OCI-LY1 (cell line): Measurements from ENCODE around the gene GTF3C5.

Source experiments
- H2AFZ ChIP-seq: fragments of 200-600 bp; sonication (generic), shearing (Covaris generic); 2 replicates; pipeline ENCODE4 v1.6.0; 2014; ENCODE audit warnings: antibody characterized with exemption, mild to moderate bottlenecking, low read length
- H3F3A ChIP-seq: fragments of 200-600 bp; sonication (generic), shearing (Covaris generic); 2 replicates; pipeline ENCODE4 v1.6.0; 2014; ENCODE audit warnings: mild to moderate bottlenecking, antibody characterized with exemption, low read length, moderate library complexity; ENCODE audit not compliant: insufficient read depth
- H3K27ac ChIP-seq: fragments of 200-600 bp; sonication (generic); 2 replicates; pipeline ENCODE4 v1.5.1; 2014; ENCODE audit warnings: low read length, mixed run types, mild to moderate bottlenecking, low read depth; ENCODE audit not compliant: poor library complexity, severe bottlenecking
- H3K27me3 ChIP-seq: fragments of 200-600 bp; sonication (generic); 2 replicates; pipeline ENCODE4 v1.6.0; 2014; ENCODE audit warnings: antibody characterized with exemption, mild to moderate bottlenecking, low read length, moderate library complexity; ENCODE audit not compliant: insufficient read depth
- H3K36me3 ChIP-seq: fragments of 200-600 bp; sonication (generic); 2 replicates; pipeline ENCODE4 v1.6.1; 2014; ENCODE audit warnings: mild to moderate bottlenecking, antibody characterized with exemption, low read length, moderate library complexity, mixed read lengths; ENCODE audit not compliant: insufficient read depth
- H3K4me1 ChIP-seq: fragments of 200-600 bp; sonication (generic); 2 replicates; pipeline ENCODE4 v1.5.1; 2014; ENCODE audit warnings: mild to moderate bottlenecking, low read length, moderate library complexity; ENCODE audit not compliant: insufficient read depth, severe bottlenecking
- H3K4me2 ChIP-seq: fragments of 200-600 bp; sonication (generic), shearing (Covaris generic); 2 replicates; pipeline ENCODE4 v1.6.1; 2014; ENCODE audit warnings: low read length
- H3K4me3 ChIP-seq: fragments of 200-600 bp; sonication (generic); 2 replicates; pipeline ENCODE4 v1.5.1; 2014; ENCODE audit warnings: low read length, low read depth, mild to moderate bottlenecking, mixed read lengths; ENCODE audit not compliant: poor library complexity, severe bottlenecking
- H3K79me2 ChIP-seq: fragments of 200-600 bp; shearing (Covaris generic); 2 replicates; pipeline ENCODE4 v1.6.1; 2016; ENCODE audit warnings: mixed run types, low read length, mixed read lengths; ENCODE audit not compliant: insufficient read depth
- H3K9ac ChIP-seq: fragments of 200-600 bp; sonication (generic), shearing (Covaris generic); 2 replicates; pipeline ENCODE4 v1.6.1; 2014; ENCODE audit warnings: mild to moderate bottlenecking, low read length, mixed read lengths
- H3K9me2 ChIP-seq: fragments of 200-600 bp; sonication (generic), shearing (Covaris generic); 2 replicates; pipeline ENCODE4 v1.6.1; 2014; ENCODE audit warnings: low read depth, mild to moderate bottlenecking, low read length, mixed read lengths
- H3K9me3 ChIP-seq: fragments of 200-600 bp; shearing (Covaris generic); 2 replicates; pipeline ENCODE4 v1.6.1; 2014; ENCODE audit warnings: low read length, mixed read lengths
- H4K20me1 ChIP-seq: fragments of 200-600 bp; sonication (generic), shearing (Covaris generic); 2 replicates; pipeline ENCODE4 v1.6.0; 2016; ENCODE audit warnings: mild to moderate bottlenecking, low read length; ENCODE audit not compliant: insufficient read depth
- CTCF ChIP-seq: fragments of 200-600 bp; sonication (generic), shearing (Covaris generic); IDR thresholded peaks from 2 replicates; pipeline ENCODE4 v1.5.1; 2017; ENCODE audit warnings: mild to moderate bottlenecking, antibody characterized with exemption, low read length, moderate library complexity, mixed read lengths
- EZH2 ChIP-seq: fragments of 200-600 bp; sonication (generic), shearing (Covaris generic); IDR thresholded peaks from 2 replicates; pipeline ENCODE4 v1.8.0; 2017; ENCODE audit warnings: borderline replicate concordance, mixed run types, mild to moderate bottlenecking, antibody characterized with exemption, low read length, moderate library complexity, mixed read lengths

GTF3C5 gene

DNA sequence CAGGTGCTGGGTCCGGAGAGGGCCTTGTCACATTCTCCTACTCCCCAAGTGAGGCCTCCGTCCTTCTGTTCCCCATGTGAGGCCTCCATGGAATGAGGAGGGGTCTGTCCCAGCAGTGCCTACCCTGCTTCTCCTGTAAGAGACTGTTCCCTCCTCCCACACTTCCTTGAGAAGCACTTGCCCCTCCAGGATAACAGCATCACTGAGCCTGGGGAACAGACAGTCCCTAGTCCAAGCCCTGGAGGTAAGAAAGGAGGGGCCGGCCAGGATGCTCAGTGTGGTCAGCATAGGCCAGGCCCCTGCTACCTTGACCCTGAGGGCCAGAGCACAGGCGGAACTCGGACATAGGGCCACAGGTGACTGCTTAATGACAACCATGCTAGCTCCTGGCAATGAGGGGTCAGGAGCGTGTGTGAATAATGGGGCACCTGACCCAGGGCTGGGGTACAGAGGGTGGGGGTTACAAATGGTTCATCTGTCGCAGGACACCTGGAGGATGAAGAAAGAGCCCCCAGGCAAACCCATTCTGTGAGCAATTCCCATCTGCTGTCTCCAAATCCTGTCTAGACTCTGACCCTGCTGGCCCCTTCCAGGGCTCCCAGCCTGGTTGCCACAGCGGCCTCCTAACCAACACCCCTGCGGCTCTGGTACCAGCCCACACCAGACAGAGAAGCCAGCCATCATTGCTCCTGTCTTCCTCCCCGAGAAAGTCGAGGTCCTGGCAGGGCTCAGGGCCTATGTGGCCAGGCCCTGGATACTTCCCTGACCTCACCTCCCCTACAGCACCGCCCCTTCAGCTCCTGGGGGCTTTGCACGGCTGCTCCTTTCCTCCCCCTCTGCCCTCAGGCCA lies 69.9 kb downstream of the GTF3C5 start:
- peaks cover 65% of the 10 kb centered on the region for H3K36me3 ChIP-seq
- H3K4me2 ChIP-seq: no peak overlapping the region
- H3K4me3 ChIP-seq: no peak overlapping the region
- no peak overlapping the region for H3K9ac ChIP-seq
- H3K27ac ChIP-seq: no peak overlapping the region
- H3F3A ChIP-seq: no peaks in the 10 kb centered on the region
- peaks cover 9% of the 10 kb centered on the region for H3K9me3 ChIP-seq
- H3K79me2 ChIP-seq: no peaks in the 10 kb centered on the region
- no peaks in the 10 kb centered on the region for H3K9me2 ChIP-seq
- TF ChIP-seq EZH2 (no peak), CTCF (no peak)
- no peak overlapping the region for H2AFZ ChIP-seq
- no peaks in the 10 kb centered on the region for H3K27me3 ChIP-seq
- no peaks in the 10 kb centered on the region for H3K4me1 ChIP-seq
- no peaks in the 10 kb centered on the region for H4K20me1 ChIP-seq

DNA sequence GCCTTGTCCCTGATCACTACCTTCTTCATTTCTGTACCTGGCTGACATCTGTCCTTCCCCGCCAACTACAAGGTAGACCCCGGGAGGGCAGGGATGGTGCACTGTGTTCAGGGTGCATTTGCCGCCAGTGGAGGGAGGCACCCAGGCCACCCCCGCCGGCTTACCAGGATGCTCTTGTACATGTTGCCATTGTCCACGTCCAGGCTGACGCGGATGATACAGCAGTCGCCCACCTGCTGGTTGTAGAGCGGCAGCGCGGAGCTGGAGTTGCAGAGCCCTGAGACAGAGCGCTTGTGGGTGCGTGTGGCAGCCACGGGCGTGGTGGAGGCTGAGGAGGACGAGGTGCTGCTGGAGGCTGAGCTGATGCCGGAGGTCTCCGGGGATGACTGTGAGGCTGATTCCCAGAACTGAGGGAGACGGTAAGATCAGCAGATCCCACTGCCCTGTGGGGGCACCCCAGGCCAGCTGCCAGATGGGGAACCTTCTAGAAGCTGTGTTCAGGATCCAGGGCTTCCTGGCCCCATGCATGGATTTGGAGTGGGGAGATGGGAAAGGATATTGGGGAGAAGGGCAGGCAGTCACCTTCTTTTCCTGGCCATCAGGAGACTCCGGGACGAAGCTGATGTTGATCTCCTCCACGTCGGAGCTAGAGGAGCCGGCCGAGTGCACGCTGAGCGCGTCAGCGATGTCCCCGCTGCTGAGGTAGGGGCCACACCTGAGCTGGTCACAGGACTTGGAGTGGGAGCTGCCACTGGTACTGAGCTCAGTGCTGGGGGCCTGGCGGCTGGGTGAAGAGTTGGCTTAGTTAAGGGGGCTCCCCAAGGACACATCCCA lies 70.8 kb downstream of the GTF3C5 start:
- Histone ChIP-seq H4K20me1 (no peaks in the 10 kb centered on the region), H3K27me3 (no peaks in the 10 kb centered on the region), H3K4me1 (no peaks in the 10 kb centered on the region), H3K9me3 (peaks cover 1% of the 10 kb centered on the region), H2AFZ (no peak overlapping the region), H3K9ac (no peak overlapping the region), H3K4me3 (no peak overlapping the region), H3K79me2 (no peaks in the 10 kb centered on the region), H3K9me2 (no peaks in the 10 kb centered on the region), H3K4me2 (no peak overlapping the region), H3K36me3 (peaks cover 59% of the 10 kb centered on the region), H3K27ac (no peak overlapping the region), H3F3A (no peaks in the 10 kb centered on the region)
- no peak for TF ChIP-seq EZH2
- TF ChIP-seq CTCF: no peak

DNA sequence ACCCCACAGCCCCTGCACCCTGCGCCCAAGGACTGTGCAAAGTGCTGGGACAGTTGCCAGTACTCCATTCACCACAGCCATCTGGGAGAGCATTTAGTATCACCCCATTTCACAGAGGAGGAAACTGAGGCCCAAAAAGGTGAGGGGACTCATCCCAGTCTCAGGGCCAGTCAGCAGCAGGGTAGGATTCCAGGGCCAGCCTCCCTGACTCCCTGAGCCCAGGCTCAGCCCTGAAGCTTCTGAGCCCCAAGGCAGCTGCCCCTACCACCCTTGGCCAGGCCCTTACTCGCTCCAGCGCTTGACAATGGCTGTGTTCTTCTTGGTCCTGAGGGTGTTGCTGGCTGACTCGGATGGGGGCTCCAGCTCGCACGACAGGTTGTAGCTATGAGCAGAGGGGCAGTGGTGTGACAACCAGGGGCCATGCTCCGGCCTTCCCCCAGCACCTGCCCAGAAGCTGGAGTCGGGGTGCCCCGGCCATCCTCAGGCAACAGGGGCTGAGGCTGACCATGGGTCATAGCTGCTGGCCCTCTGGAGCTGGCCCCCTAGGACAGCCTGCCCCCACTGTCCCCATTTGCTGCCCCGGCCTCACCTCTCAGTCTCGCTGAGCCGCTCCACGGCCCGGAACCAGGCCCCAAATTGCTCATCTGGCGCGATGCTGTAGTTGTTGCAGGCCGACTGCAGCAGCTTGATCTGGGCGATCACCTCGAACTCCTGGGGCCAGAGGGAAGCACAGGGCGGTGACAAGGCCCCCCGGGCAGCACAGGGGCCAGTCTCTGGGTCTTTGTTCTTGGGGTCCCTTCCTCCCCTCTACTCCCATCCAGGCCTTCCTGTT lies 71.6 kb downstream of the GTF3C5 start:
- no peaks in the 10 kb centered on the region for H3F3A ChIP-seq
- TF ChIP-seq EZH2 (no peak), CTCF (no peak)
- H3K27ac ChIP-seq: no peak overlapping the region
- no peaks in the 10 kb centered on the region for H3K27me3 ChIP-seq
- no peaks in the 10 kb centered on the region for H4K20me1 ChIP-seq
- H3K36me3 ChIP-seq: peaks cover 51% of the 10 kb centered on the region
- H3K79me2 ChIP-seq: no peaks in the 10 kb centered on the region
- H3K9me3 ChIP-seq: no peaks in the 10 kb centered on the region
- H3K9me2 ChIP-seq: no peaks in the 10 kb centered on the region
- H3K9ac ChIP-seq: no peak overlapping the region
- H3K4me2 ChIP-seq: no peak overlapping the region
- H3K4me3 ChIP-seq: no peak overlapping the region
- H3K4me1 ChIP-seq: no peaks in the 10 kb centered on the region
- no peak overlapping the region for H2AFZ ChIP-seq
